HG03039 (cell line): ENCODE results near the gene LIPG.
"Not testable (repeated sequence)": the region's sequence is repeated elsewhere in the genome, so short reads cannot be mapped to it uniquely, and the experiment has no call there.

Source experiments
- ATAC-seq: cut with Tn5 transposase; IDR thresholded peaks from one replicate; pipeline ENCODE4 v1.9.1; 2021; ENCODE audit warnings: mild to moderate bottlenecking, moderate library complexity; ENCODE audit not compliant: unreplicated experiment

LIPG gene

DNA sequence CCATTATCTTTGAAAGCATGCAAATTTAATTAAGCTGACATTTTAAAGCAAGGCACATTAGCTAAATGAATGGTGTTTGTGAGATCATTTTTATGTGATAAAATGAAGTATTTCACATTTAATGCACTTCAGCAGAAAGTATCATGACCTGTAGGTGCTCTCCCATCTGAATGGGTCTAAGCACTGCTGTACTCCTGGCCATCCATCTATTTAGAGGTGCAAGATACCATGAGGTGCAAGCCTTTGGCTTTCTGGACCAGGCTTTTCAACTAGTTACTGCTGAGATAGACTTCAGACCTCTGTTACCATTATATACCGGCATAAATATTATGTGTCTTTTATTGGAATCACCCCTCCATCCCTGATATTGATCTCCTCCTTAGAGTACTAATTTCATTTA is 15.6 kb upstream of the LIPG start:
- ATAC-seq: no peak

DNA sequence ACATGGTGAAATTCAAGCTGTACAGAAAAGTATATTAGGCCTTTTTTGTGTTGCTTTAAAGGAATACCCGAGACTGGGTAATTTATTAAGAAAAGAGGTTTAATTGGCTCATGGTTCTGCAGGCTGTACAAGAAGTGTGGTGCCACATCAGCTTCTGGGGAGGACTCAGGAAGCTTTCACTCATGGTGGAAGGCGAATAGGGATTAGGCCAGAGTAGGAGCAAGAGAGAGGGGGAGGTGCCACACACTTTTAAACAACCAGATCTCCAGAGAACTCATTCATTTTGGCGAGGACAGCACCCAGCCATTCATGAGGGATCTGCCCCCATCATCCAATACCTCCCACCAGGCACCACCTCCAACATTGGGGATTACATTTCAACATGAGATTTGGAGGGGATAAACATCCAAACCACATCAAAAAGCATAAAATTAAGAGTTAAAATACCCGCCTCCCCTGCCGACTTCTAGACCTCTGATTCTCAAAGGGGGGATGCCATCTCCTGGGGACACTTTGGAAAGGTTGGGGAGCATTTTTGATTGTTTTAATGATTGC is 15.1 kb upstream of the LIPG start:
- no peak for ATAC-seq

DNA sequence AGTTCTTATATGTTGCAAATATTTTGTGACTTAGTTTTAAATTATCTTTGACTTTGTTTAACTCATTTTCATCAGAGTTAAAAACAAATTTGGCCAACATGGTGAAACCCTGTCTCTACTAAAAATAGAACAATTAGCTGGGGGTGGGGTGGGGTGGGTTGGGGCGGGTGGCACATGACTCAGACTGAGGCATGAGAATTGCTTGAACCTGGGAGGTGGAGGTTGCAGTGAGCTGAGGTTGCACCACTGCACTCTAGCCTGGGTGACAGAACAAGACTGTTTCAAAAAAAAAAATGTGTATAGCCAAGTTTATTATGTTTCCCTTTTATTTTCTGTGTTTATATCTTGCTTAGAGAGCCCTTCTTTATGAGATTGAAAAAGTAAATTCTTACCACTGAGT is 14.2 kb upstream of the LIPG start:
- no peak for ATAC-seq

GRCh38 chr18:49548229-49548636 is 13.6 kb upstream of the LIPG start:
- ATAC-seq: no peak

DNA sequence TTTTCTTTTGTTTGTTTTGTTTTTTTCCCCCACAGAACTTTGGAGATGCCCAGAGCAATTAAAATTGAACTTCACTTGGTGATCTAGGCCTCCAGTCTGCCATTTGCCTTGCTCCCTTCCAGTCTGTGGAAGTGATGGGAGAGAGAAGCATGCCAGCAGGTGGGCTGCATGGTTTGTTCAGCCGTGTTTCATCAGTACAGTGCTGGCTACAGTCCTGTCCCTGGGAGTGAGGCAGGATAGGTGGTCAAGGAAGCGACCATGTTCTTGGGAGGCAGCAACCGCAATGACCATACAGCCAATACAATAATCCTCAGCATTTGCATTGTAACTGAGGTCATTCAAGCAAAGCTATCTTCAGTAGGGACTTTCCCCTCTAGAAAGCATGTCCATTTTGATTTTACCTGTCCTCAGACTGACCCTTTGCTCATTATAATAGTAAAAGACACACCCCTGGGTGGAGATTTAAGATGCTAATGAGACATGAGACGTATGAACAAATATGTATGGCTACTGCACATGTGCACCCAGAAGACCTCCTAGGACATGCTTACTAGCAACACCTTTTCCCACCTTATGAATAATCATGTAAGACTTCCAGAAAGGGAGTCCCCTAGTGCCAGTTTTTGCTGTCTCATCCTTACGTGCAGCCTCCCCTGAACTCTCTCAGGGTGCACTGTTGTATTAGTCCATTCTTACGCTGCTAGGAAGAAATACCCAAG is 11.1 kb upstream of the LIPG start:
- no peak for ATAC-seq

- ATAC-seq: no peak
Measured at GRCh38 chr18:49553003-49553402, 8.9 kb upstream of the LIPG start.

- no peak for ATAC-seq
Measured at GRCh38 chr18:49555641-49556040, 6.2 kb upstream of the LIPG start.

GRCh38 chr18:49558356-49558755 is 3.5 kb upstream of the LIPG start:
- no peak for ATAC-seq

- not testable (repeated sequence) for ATAC-seq
Measured at GRCh38 chr18:49559326-49559931, 2.4 kb upstream of the LIPG start.

DNA sequence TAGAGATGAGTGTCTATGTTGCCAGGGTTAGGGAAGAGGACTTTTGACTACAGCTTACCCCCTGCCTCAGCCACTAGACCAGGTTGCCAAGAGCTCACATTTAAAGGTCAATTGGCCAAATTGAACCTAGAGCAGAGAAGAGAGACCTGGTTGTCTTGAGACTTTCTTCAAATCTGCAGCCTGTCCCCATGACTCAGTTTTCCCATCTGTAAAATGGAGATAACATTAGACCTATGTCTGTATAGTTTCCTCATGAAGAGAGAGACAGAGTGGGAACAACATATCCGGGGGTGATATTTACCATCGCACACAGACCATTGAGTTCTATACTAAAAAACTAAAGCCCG is 1.6 kb upstream of the LIPG start:
- ATAC-seq: no peak

DNA sequence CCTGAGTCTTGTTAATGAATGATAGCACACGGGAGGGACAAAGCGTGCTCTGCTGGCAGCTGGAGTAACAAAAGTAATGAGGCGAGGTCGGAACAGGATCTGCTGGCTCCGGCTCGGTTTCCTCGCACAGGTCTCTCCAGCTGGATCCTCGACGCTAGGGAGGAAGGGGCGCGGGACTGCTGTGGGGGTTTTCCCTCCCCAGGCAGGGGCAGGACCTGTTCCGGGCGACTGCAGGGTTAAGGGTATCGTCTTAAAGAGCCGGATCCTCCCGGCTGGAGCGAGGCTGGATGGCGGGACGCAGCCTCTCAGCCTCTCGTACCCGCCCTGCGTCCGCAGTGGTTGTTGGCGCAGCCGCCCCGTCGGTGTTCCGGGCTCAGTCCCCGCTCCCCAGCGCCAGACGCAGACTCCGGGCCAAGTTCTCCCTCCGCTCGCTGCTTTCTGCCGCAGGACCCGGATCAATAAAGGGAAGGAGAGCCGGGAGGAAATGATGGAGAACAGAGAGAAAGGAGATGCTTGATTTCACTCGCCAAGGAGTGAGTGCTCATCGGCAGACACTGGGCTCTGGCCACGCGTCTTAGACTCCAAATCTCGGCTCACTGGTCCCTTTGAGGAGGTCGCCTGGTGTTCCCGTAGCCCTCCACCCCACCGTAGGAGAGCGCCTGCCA is 1.1 kb upstream of the LIPG start:
- no peak for ATAC-seq

DNA sequence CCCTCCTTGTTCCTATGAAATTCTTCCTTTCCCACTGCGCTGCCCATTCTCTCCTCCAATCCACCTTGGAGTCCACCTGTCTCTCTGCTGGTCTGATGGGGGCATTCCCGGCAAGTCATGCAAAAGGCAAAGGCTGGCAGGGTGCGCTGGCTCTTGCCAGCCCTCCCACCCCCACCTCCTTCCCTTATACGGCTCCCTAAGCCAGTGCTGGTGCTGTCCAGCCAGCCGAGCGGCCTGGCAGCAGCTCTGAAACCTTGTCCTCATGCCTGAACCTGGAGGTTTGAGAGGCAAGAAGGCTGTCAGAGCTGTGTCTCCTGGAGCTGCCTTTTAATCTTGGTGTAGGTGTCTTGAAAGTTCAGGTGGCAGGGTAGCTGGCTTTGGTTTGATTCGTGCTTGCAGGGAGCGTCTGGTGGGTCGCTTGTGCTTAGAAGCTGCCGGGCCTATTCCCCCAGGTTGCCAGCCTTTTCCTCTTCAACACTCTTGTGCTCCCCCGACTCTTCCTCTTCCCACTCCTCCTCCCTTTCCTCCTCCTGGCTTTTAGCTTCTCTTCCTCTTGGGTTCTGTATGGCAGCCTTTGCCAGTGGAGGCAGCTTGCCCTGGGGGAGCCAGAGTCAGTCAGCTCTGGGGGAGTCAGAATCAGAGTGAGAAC is 748 bp downstream of the LIPG start:
- ATAC-seq: no peak

GRCh38 chr18:49563130-49563540 is 1.3 kb downstream of the LIPG start:
- ATAC-seq: no peak

GRCh38 chr18:49563701-49564517 is 2.1 kb downstream of the LIPG start:
- no peak for ATAC-seq

DNA sequence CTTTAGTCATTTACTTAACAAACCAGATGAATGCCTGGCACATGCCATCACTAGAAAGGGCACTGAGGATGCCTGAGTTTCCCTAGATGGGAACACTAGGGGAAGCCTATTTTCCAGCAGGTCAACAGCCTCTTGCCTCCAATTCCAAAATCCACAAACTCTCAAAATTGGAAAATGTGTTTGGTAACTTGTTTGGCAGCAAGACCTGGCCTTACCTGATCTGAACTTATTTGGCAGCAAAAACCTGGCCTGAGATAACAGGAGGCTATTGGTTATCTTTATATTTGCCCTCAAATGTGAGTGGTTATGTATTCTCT is 2.6 kb downstream of the LIPG start:
- ATAC-seq: no peak

DNA sequence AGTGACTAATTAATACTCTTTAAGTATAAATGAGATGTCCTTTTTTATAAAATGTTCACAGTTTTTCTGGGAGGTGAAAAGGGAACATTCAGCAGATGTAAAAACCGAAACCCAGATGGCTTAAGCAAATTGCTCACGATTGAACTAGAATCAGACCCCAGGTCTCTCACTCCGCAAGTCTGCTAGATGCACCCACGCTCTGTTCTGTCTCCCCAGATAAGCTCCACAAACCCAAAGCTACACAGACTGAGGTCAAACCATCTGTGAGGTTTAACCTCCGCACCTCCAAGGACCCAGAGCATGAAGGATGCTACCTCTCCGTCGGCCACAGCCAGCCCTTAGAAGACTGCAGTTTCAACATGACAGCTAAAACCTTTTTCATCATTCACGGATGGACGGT is 3.2 kb downstream of the LIPG start:
- no peak for ATAC-seq

DNA sequence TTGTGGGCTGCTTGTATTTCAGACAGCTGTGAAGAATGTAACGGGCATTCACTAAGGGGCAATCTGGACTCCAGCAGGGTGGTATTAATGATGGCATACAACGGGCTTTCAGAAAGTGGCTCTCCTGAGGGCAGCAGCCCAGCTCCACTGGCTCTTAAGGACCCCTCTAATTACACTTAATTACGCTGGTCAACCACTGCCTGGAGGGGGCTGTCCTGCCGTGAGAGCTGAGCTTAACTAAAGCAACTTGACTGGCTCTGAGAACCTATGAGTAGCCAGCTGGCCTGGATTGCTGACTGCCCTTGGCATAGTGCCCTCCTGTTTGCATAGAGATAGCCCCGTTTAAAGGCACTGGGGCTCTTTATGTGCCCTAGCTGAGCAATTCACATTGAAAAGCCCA is 3.8 kb downstream of the LIPG start:
- no peak for ATAC-seq

GRCh38 chr18:49566217-49566770 is 4.4 kb downstream of the LIPG start:
- no peak for ATAC-seq

DNA sequence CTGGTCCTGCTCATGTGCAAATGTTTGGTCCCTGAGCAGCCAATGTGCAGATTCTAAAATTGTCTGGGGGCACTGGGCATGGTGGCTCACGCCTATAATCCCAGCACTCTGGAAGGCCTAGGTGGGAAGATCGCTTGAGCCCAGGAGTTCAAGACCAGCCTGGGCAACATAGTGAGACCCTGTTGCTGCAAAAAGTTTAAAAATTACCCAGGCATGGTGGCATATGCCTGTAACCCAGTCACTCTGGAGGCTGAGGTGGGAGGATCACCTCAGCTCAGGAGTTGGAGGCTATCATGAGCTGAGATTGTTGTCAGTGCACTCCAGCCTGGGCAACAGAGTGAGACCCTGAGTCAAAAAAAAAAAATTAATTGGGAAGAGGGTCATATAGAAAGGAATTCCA is 5.1 kb downstream of the LIPG start:
- no peak for ATAC-seq

GRCh38 chr18:49569724-49570123 is 7.9 kb downstream of the LIPG start:
- ATAC-seq: no peak

GRCh38 chr18:49570836-49571235 is 9.0 kb downstream of the LIPG start:
- ATAC-seq: no peak
